GDM1 (cell line): ENCODE data around the gene MTSS2.
A peak's percentile ranks its signal among the peaks of the same experiment; 100 is the strongest.
"Not testable (repeated sequence)": the region's sequence is repeated elsewhere in the genome, so short reads cannot be mapped to it uniquely, and the experiment has no call there.

Experiments used
- DNase-seq: peaks from one replicate; lab custom pipeline; 2025; lab: John Stamatoyannopoulos, UW

The MTSS2 gene

GRCh38 chr16:70653809-70654771 lies 31.8 kb downstream of the MTSS2 start:
- DNase-seq: peak; percentile 7

GRCh38 chr16:70653406-70653805 lies 32.4 kb downstream of the MTSS2 start:
- no peak for DNase-seq

GRCh38 chr16:70652322-70652721 lies 33.5 kb downstream of the MTSS2 start:
- no peak for DNase-seq

- DNase-seq: no peak
Measured at GRCh38 chr16:70651524-70651923, 34.3 kb downstream of the MTSS2 start.

- no peak for DNase-seq
Measured at GRCh38 chr16:70650216-70650615, 35.6 kb downstream of the MTSS2 start.

- DNase-seq: no peak
Measured at GRCh38 chr16:70649300-70649699, 36.6 kb downstream of the MTSS2 start.

- DNase-seq: no peak
Measured at GRCh38 chr16:70648606-70649005, 37.2 kb downstream of the MTSS2 start.

- no peak for DNase-seq
Measured at GRCh38 chr16:70647441-70648359, 38.2 kb downstream of the MTSS2 start.

GRCh38 chr16:70646260-70647241 lies 39.3 kb downstream of the MTSS2 start, which contains the start of gene IL34:
Gene IL34, plus strand, starts transcription at chr16:70646559. Its CDS starts 389 bp downstream, at chr16:70646948.
- no peak for DNase-seq

GRCh38 chr16:70644763-70645597 lies 40.9 kb downstream of the MTSS2 start:
- no peak for DNase-seq

- not testable (repeated sequence) for DNase-seq
Measured at GRCh38 chr16:70643264-70643663, 42.6 kb downstream of the MTSS2 start.

GRCh38 chr16:70642633-70643032 lies 43.2 kb downstream of the MTSS2 start:
- DNase-seq: no peak

GRCh38 chr16:70638814-70639792 lies 46.8 kb downstream of the MTSS2 start:
- DNase-seq: no peak
